ENCODE measurements around the gene SLC2A6. TPM values are rescaled to one million over a fixed set of nuclear protein-coding genes. Genes with fewer than 3 reads are reported as not detected.

The SLC2A6 gene
- total RNA-seq, 1 experiment from 2014 or later, result 18.7 TPM

DNA sequence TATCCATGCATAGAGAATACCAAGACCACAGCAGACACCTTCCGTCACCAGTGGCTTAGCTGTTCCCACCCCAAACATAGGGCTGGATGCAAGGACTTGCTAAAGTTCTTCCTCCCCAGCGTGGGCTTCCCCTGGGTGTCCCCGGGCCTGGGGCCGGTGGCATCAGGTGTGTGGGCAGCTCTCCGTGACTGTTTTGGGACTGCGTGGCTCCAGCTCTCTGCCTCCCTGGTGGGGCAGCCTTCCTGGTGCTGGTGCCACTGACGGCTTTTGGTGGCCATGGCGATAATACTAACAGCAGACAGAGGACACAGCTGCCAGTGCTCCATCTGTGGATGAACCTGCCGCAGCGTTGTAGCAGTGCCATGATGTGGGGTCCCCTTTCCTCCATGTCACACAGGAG, 14.3 kb downstream of the SLC2A6 start:
- no CpG with 5 or more reads among the region's 10 CpGs for WGBS (ENCODE audit: extremely low coverage, insufficient read length, low lambda C conversion rate)

More for the DNA sequence above, 14.3 kb downstream of the SLC2A6 start:
- no peak overlapping the region for H3K18ac ChIP-seq (ENCODE audit: insufficient read length, low read depth, low read length)
- Mint-ChIP-seq H3K4me3 (no peak overlapping the region), H3K27ac (no peak overlapping the region), H3K36me3 (ENCODE audit: insufficient read depth in 1 of 3, low read depth in 3 of 3) (peaks cover 0 to 14% (median 5%) of the 10 kb centered on the region in 3 experiments; a peak in 4 of 7 replicates), H3K9me3 (no peaks in the 10 kb centered on the region; a peak in 1 of 5 replicates), H3K27me3 (ENCODE audit: low read depth) (peaks cover 2% of the 10 kb centered on the region; the same call in 1 of the 2 replicates), H3K4me1 (peaks cover 10 to 23% of the 10 kb centered on the region in 2 experiments)
- no peak overlapping the region for H3K9ac ChIP-seq (ENCODE audit: extremely low read depth, insufficient read length, low read length)
- no peaks in the 10 kb centered on the region for H3K27me3 ChIP-seq (ENCODE audit: insufficient read depth, low read length)
- DNase-seq, result no peak
- H2AK5ac ChIP-seq (ENCODE audit: insufficient read length, low read length), result no peak overlapping the region
- peaks cover 7% of the 10 kb centered on the region; the same call in 1 of the 2 replicates for H3K4me1 ChIP-seq (ENCODE audit: insufficient read depth, low read length)
- no peak overlapping the region for H2BK120ac ChIP-seq (ENCODE audit: low read depth, low read length, poor library complexity, severe bottlenecking)
- no peaks in the 10 kb centered on the region for H3K9me3 ChIP-seq (ENCODE audit: control insufficient read depth, low read depth, low read length)
- H3K14ac ChIP-seq (ENCODE audit: insufficient read depth, low read length), result no peak overlapping the region
- no peak for TF ChIP-seq CTCF (conservative IDR thresholded peaks at IDR 0.05)
- no peak overlapping the region for H4K91ac ChIP-seq (ENCODE audit: insufficient read length, low read depth, low read length)
- H3T11ph ChIP-seq (ENCODE audit: low read length), result no peak overlapping the region
- no peak overlapping the region for H4K5ac ChIP-seq (ENCODE audit: insufficient read length, low read depth, low read length)
- no peaks in the 10 kb centered on the region for H3K79me2 ChIP-seq (ENCODE audit: insufficient read depth, low read length)
- H3K23ac ChIP-seq (ENCODE audit: insufficient read length, low read depth, low read length), result no peak overlapping the region
- H2AFZ ChIP-seq (ENCODE audit: low read length), result no peak overlapping the region
- H2BK15ac ChIP-seq (ENCODE audit: low read depth, low read length), result no peak overlapping the region
- no peak overlapping the region for H3K4ac ChIP-seq (ENCODE audit: low read depth, low read length)
- H2BK5ac ChIP-seq (ENCODE audit: insufficient read length, low read length), result no peak overlapping the region
- H4K20me1 ChIP-seq (ENCODE audit: control insufficient read depth, insufficient read depth, insufficient read length), result peaks cover 2% of the 10 kb centered on the region
- peaks cover 6% of the 10 kb centered on the region for H3K23me2 ChIP-seq (ENCODE audit: insufficient read length, low read depth, low read length, poor library complexity, severe bottlenecking)
- no peak overlapping the region for H3K4me2 ChIP-seq (ENCODE audit: insufficient read depth, insufficient read length, low read length)
- H2BK20ac ChIP-seq (ENCODE audit: low read depth, low read length, poor library complexity, severe bottlenecking), result no peak overlapping the region
- H3K27ac ChIP-seq (ENCODE audit: insufficient read length, low read depth, low read length), result no peak overlapping the region
- H3K79me1 ChIP-seq (ENCODE audit: insufficient read depth, low read depth, low read length, poor library complexity, severe bottlenecking), result no peaks in the 10 kb centered on the region
- H3K56ac ChIP-seq (ENCODE audit: insufficient read length, low read depth, low read length), result no peak overlapping the region
- H4K8ac ChIP-seq (replicated peaks; ENCODE audit: insufficient read length, low read depth, low read length), result no peak overlapping the region
- no peak overlapping the region for H2BK12ac ChIP-seq (ENCODE audit: insufficient read length, low read depth, low read length)
